HCT116 (cell line): ENCODE data around the gene TPI1. TPM values are rescaled to one million over a fixed set of nuclear protein-coding genes. Genes with fewer than 3 reads are reported as not detected.
"Not testable (repeated sequence)": the region's sequence is repeated elsewhere in the genome, so short reads cannot be mapped to it uniquely, and the experiment has no call there.

Experiments used
- ATAC-seq: fragments of 200-7000 bp; cut with Tn5 transposase; 2 replicates; pipeline ENCODE4 v1.9.1; 2020; ENCODE audit warnings: mild to moderate bottlenecking, moderate library complexity
- BruUV-seq: library from RNA; stranded (reverse); fragments of 400-500 nt; replicated peaks from 2 replicates; lab custom pipeline; 2021; lab: Mats Ljungman, UMichigan
- CTCF ChIA-PET: fragments of 300-600 bp; sonication (Branson Sonifier 250); formaldehyde crosslinking; loops from one replicate; lab custom pipeline; 2021; ENCODE audit warnings: antibody characterized with exemption; lab: Charles Lee
- POLR2A ChIA-PET: fragments of 300-600, 350-600 bp; sonication (Branson Sonifier 250); formaldehyde crosslinking; loops from one replicate; lab custom pipeline; 2021; ENCODE audit warnings: antibody characterized with exemption; lab: Charles Lee
- RAD21 ChIA-PET, 2 experiments: fragments of 300-600 bp; sonication (Branson Sonifier 250); formaldehyde crosslinking; loops; one replicate each; lab custom pipeline; 2023; ENCODE audit warnings: low total read pairs in 2 of 2; ENCODE audit not compliant: uncharacterized antibody in 2 of 2, unreplicated experiment in 2 of 2, low non-redundant PET in 1 of 2; lab: Charles Lee
- DNase-seq: peaks from one replicate; pipeline ENCODE4 v3.0.0-alpha.2; 2010; ENCODE audit warnings: low read depth, low spot score
- H2AFZ ChIP-seq: fragments of 200-600 bp; shearing (Covaris generic), sonication (generic); 2 replicates; pipeline ENCODE4 v1.6.1; 2017; ENCODE audit warnings: low read depth, mixed run types, mixed read lengths, antibody characterized with exemption, low read length; ENCODE audit not compliant: poor library complexity, severe bottlenecking
- H3K27ac ChIP-seq: 2 replicates; pipeline ENCODE4 v1.5.1; 2012; ENCODE audit warnings: low read depth, low read length
- H3K27me3 ChIP-seq: fragments of 200-600 bp; sonication (generic); 2 replicates; pipeline ENCODE4 v1.6.1; 2016; ENCODE audit warnings: mixed run types, low read length, mixed read lengths; ENCODE audit not compliant: insufficient read depth
- H3K36me3 ChIP-seq, 2 experiments: fragments of 200-500 bp in 1 of 2; fragments of 200-600 bp in 1 of 2; sonication (Bioruptor generic) in 1 of 2; sonication (generic) in 1 of 2; 2 replicates each; pipeline versions ENCODE4 v1.5.1 to v1.6.1; 2014 to 2016; ENCODE audit warnings: low read length in 2 of 2, inconsistent platforms in 1 of 2, mixed read lengths in 1 of 2, mixed run types in 1 of 2; ENCODE audit not compliant: insufficient read depth in 2 of 2, control insufficient read depth in 1 of 2
- H3K4me1 ChIP-seq, 2 experiments: fragments of 200-600 bp in 1 of 2; sonication (generic) in 1 of 2; 2 replicates each; pipeline versions ENCODE4 v1.5.1 to v1.6.1; 2012 to 2017; ENCODE audit warnings: low read length in 2 of 2, inconsistent platforms in 1 of 2, mild to moderate bottlenecking in 1 of 2, mixed read lengths in 1 of 2, mixed run types in 1 of 2, moderate library complexity in 1 of 2; ENCODE audit not compliant: insufficient read depth in 2 of 2, control insufficient read depth in 1 of 2
- H3K4me2 ChIP-seq: fragments of 200-600 bp; sonication (generic); 2 replicates; pipeline ENCODE4 v1.6.1; 2017; ENCODE audit warnings: mixed run types, low read length, mixed read lengths
- H3K4me3 ChIP-seq, 2 experiments: fragments of 200-600 bp in 1 of 2; sonication (generic) in 1 of 2; replicated peaks in 1 of 2; 2 replicates each; pipeline ENCODE4 v1.5.1; 2011 to 2016; ENCODE audit warnings: low read length in 2 of 2, control low read depth in 1 of 2, low read depth in 1 of 2, mild to moderate bottlenecking in 1 of 2, mixed read lengths in 1 of 2, mixed run types in 1 of 2
- H3K79me2 ChIP-seq: fragments of 200-600 bp; sonication (generic); 2 replicates; pipeline ENCODE4 v1.6.1; 2017; ENCODE audit warnings: mild to moderate bottlenecking, mixed run types, low read length, moderate library complexity, mixed read lengths; ENCODE audit not compliant: insufficient read depth
- H3K9ac ChIP-seq: fragments of 200-600 bp; sonication (generic); 2 replicates; pipeline ENCODE4 v1.6.1; 2016; ENCODE audit warnings: low read length, mixed read lengths
- H3K9me2 ChIP-seq: fragments of 200-600 bp; sonication (generic), shearing (Covaris generic); 2 replicates; pipeline ENCODE4 v1.6.1; 2017; ENCODE audit warnings: mixed run types, mild to moderate bottlenecking, moderate library complexity; ENCODE audit not compliant: insufficient read depth
- H3K9me3 ChIP-seq, 2 experiments: fragments of 200-500 bp in 1 of 2; fragments of 200-600 bp in 1 of 2; sonication (Bioruptor generic) in 1 of 2; sonication (generic) in 1 of 2; 2 replicates each; pipeline ENCODE4 v1.6.1; 2014 to 2017; ENCODE audit warnings: low read length in 2 of 2, mixed read lengths in 2 of 2, inconsistent platforms in 1 of 2, low read depth in 1 of 2, mild to moderate bottlenecking in 1 of 2, mixed run types in 1 of 2, moderate library complexity in 1 of 2; ENCODE audit not compliant: control insufficient read depth in 1 of 2, insufficient read depth in 1 of 2
- H4K20me1 ChIP-seq: fragments of 200-600 bp; sonication (generic), shearing (Covaris generic); 2 replicates; pipeline ENCODE4 v1.6.1; 2017; ENCODE audit warnings: mixed run types, mild to moderate bottlenecking, moderate library complexity; ENCODE audit not compliant: insufficient read depth
- intact Hi-C: fragments of 100-400 bp; cut with micrococcal nuclease; formaldehyde crosslinking; loops from 2 replicates; pipeline ENCODE4 v1.10.0; 2022
- total RNA-seq: library from RNA; stranded (reverse); gene quantifications from one replicate; pipeline ENCODE4 v1.2.1, GENCODE V29; 2021; ENCODE audit not compliant: unreplicated experiment
- TF ChIP-seq, protein P1 (sequence below): IDR thresholded peaks from 2 replicates; pipeline ENCODE4 v1.6.1; 2012; ENCODE audit warnings: low read depth

Gene TPI1
- total RNA-seq, 1 experiment from 2014 or later, result 1,068 TPM

DNA sequence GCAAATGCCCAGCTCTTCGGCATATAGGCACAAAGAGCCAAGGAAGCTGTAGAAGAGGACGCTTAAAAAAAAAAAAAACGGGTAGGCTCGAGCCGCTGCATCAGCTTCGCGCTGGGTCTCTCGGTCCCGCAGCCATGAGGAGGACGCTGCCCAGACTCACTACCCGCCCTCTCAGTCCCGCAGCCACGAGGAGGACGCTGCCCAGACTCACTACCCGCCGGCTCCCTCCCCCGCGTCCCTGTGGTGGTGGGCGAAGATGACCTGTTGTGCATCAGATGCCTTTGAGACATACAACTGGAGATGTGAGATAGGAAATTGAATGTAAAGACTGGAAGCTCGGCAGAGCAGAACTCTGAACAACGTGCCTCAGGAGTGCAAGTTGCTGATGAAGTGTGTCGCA is 17.2 kb downstream of the TPI1 start (continued):
- TF ChIP-seq, protein P1, sequence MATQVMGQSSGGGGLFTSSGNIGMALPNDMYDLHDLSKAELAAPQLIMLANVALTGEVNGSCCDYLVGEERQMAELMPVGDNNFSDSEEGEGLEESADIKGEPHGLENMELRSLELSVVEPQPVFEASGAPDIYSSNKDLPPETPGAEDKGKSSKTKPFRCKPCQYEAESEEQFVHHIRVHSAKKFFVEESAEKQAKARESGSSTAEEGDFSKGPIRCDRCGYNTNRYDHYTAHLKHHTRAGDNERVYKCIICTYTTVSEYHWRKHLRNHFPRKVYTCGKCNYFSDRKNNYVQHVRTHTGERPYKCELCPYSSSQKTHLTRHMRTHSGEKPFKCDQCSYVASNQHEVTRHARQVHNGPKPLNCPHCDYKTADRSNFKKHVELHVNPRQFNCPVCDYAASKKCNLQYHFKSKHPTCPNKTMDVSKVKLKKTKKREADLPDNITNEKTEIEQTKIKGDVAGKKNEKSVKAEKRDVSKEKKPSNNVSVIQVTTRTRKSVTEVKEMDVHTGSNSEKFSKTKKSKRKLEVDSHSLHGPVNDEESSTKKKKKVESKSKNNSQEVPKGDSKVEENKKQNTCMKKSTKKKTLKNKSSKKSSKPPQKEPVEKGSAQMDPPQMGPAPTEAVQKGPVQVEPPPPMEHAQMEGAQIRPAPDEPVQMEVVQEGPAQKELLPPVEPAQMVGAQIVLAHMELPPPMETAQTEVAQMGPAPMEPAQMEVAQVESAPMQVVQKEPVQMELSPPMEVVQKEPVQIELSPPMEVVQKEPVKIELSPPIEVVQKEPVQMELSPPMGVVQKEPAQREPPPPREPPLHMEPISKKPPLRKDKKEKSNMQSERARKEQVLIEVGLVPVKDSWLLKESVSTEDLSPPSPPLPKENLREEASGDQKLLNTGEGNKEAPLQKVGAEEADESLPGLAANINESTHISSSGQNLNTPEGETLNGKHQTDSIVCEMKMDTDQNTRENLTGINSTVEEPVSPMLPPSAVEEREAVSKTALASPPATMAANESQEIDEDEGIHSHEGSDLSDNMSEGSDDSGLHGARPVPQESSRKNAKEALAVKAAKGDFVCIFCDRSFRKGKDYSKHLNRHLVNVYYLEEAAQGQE, result no peak
- TF ChIP-seq, all 23 proteins: peak for 0

DNA sequence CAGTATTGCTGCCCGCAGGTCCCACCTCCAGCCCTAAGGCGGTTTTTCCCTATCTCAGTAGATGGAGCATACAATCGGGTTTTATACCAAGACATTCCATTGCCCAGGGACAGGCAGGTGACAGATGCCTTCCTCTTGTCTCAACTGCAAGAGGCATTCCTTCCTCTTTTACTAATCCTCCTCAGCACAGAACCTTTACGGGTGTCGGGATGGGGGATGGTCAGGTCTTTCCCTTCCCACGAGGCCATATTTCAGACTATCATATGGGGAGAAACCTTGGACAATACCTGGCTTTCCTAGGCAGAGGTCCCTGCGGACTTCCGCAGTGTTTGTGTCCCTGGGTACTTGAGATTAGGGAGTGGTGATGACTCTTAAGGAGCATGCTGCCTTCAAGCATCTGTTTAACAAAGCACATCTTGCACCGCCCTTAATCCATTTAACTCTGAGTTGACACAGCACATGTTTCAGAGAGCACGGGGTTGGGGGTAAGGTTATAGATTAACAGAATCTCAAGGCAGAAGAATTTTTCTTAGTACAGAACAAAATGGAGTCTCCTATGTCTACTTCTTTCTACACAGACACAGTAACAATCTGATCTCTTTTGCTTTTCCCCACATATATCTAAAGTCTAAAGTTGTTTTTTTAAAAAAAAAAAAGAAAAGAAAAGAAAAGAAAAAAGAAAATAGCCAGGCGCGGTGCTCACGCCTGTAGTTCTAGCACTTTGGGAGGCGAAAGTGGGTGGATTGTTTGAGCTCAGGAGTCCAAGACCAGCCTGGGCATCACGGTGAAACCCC is 19.1 kb downstream of the TPI1 start:
- POLR2A ChIA-PET, result interaction anchor here (0.8 kb wide), 1 partner anchor 14 kb away, joined by 3 read pairs; the partner anchor contains the start of gene SPSB2
- ATAC-seq, H3K9ac ChIP-seq, H3K4me2 ChIP-seq, BruUV-seq, H3K36me3 ChIP-seq, H3K9me2 ChIP-seq, RAD21 ChIA-PET, H3K27ac ChIP-seq, H2AFZ ChIP-seq, DNase-seq, intact Hi-C loops, H3K9me3 ChIP-seq, H3K79me2 ChIP-seq, H4K20me1 ChIP-seq, H3K4me3 ChIP-seq, H3K27me3 ChIP-seq, CTCF ChIA-PET: not testable (repeated sequence)
- peaks cover 9 to 11% of the 10 kb centered on the region in 2 experiments for H3K4me1 ChIP-seq
